ENCODE data around the gene AGFG2. TPM values are rescaled to one million over a fixed set of nuclear protein-coding genes. Genes with fewer than 3 reads are reported as not detected.

AGFG2 gene
- total RNA-seq, 1 experiment from 2014 or later = 11.2 TPM

GRCh38 chr7:100556541-100556940 is 17.5 kb downstream of the AGFG2 start:
- Histone ChIP-seq H2BK12ac (ENCODE audit: insufficient read length, low read depth, low read length) (no peak overlapping the region), H3K9me3 (ENCODE audit: control insufficient read depth, low read depth, low read length) (no peaks in the 10 kb centered on the region), H2AK5ac (ENCODE audit: insufficient read length, low read length) (no peak overlapping the region), H3K4ac (ENCODE audit: low read depth, low read length) (no peak overlapping the region), H2BK15ac (ENCODE audit: low read depth, low read length) (no peak overlapping the region), H4K5ac (ENCODE audit: insufficient read length, low read depth, low read length) (no peak overlapping the region), H3K23me2 (ENCODE audit: insufficient read length, low read depth, low read length, poor library complexity, severe bottlenecking) (no peaks in the 10 kb centered on the region), H3T11ph (ENCODE audit: low read length) (no peak overlapping the region), H2BK5ac (ENCODE audit: insufficient read length, low read length) (no peak overlapping the region), H4K8ac (replicated peaks; ENCODE audit: insufficient read length, low read depth, low read length) (no peak overlapping the region), H3K27ac (ENCODE audit: insufficient read length, low read depth, low read length) (no peak overlapping the region), H3K4me1 (ENCODE audit: insufficient read depth, low read length) (no peaks in the 10 kb centered on the region), H3K27me3 (ENCODE audit: insufficient read depth, low read length) (no peaks in the 10 kb centered on the region), H2BK120ac (ENCODE audit: low read depth, low read length, poor library complexity, severe bottlenecking) (no peak overlapping the region), H2AFZ (ENCODE audit: low read length) (no peak overlapping the region), H3K79me1 (ENCODE audit: insufficient read depth, low read depth, low read length, poor library complexity, severe bottlenecking) (no peaks in the 10 kb centered on the region), H4K91ac (ENCODE audit: insufficient read length, low read depth, low read length) (no peak overlapping the region), H2BK20ac (ENCODE audit: low read depth, low read length, poor library complexity, severe bottlenecking) (no peak overlapping the region), H3K14ac (ENCODE audit: insufficient read depth, low read length) (no peak overlapping the region), H3K9ac (ENCODE audit: extremely low read depth, insufficient read length, low read length) (no peak overlapping the region), H3K23ac (ENCODE audit: insufficient read length, low read depth, low read length) (no peak overlapping the region), H4K20me1 (ENCODE audit: control insufficient read depth, insufficient read depth, insufficient read length) (no peaks in the 10 kb centered on the region), H3K18ac (ENCODE audit: insufficient read length, low read depth, low read length) (no peak overlapping the region), H3K56ac (ENCODE audit: insufficient read length, low read depth, low read length) (no peak overlapping the region), H3K79me2 (ENCODE audit: insufficient read depth, low read length) (no peaks in the 10 kb centered on the region), H3K4me2 (ENCODE audit: insufficient read depth, insufficient read length, low read length) (no peak overlapping the region)
- Mint-ChIP-seq H3K27ac (peak overlapping the region in 1 of 3 experiments; percentile 43; a peak in 3 of 7 replicates), H3K4me1 (no peaks in the 10 kb centered on the region), H3K4me3 (no peak overlapping the region), H3K27me3 (ENCODE audit: low read depth) (no peaks in the 10 kb centered on the region), H3K36me3 (ENCODE audit: insufficient read depth in 1 of 3, low read depth in 3 of 3) (peaks cover 0 to 34% (median 25%) of the 10 kb centered on the region in 3 experiments; a peak in 5 of 7 replicates), H3K9me3 (no peaks in the 10 kb centered on the region)
- DNase-seq = no peak
- TF ChIP-seq CTCF (conservative IDR thresholded peaks at IDR 0.05) = no peak
- WGBS (ENCODE audit: extremely low coverage, insufficient read length, low lambda C conversion rate) = no CpG with 5 or more reads among the region's 4 CpGs
